ENCODE data around the gene PYM1.

Gene PYM1

DNA sequence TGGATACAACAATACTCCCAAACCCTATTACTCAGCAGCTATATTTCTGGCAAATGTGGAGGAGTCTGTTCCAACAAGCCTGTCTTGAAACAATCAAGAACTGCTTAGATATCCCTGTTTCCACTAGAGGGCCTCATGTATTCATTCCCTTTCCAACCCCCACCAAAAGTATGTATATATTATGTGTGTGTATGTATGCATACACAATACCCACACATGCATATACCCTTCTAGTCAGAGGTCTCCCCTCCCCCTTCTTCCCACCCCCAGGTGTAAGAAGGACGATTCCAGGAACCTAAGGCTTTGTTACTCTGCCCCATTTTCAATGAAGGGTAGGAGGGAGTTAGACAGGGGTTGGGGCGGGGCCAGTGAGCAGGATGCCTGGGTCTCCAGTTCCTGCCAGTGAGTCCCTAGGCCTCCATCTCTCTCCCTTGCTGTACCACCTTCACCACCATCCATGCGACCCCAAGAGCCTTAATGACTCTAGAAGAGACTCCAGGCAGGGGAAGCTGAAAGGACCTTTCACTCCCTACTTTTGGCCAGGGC lies 3.1 kb upstream of the PYM1 start, which contains the start of gene DGKA:
TSS of gene DGKA (plus strand) at position 392 of the 546 bp plus-strand sequence. CDS start 5,342 bp downstream, outside the sequence.
- ChIA-PET POLR2A (interaction anchor here (0.6 to 1.3 kb wide), 5 partner anchors 43 to 114 kb away, joined by 3 to 4 read pairs (median 3); partner anchors contain the start of genes DNAJC14, ORMDL2, RAB5B and SARNP), CTCF (interaction anchor here (0.6 to 2.0 kb wide), 6 partner anchors 9 to 193 kb away, joined by 3 to 10 read pairs (median 3); no protein-coding TSS in a partner anchor)
- TF ChIP-seq NFRKB (IDR thresholded peaks at IDR 0.05) (no peak), SP1 (IDR thresholded peaks at IDR 0.05) (no peak), FOXK2 (IDR thresholded peaks at IDR 0.05) (no peak), TARDBP (IDR thresholded peaks at IDR 0.05) (no peak), ZNF384 (IDR thresholded peaks at IDR 0.05) (no peak), BHLHE40 (IDR thresholded peaks at IDR 0.05; ENCODE audit: borderline replicate concordance) (no peak), L3MBTL2 (conservative IDR thresholded peaks at IDR 0.05) (no peak), FOXA1 (IDR thresholded peaks at IDR 0.05) (no peak), HDGF (IDR thresholded peaks at IDR 0.05; ENCODE audit: borderline replicate concordance) (no peak), CTBP1 (IDR thresholded peaks at IDR 0.05; ENCODE audit: borderline replicate concordance) (no peak), SUZ12 (IDR thresholded peaks at IDR 0.05) (no peak), ELF4 (IDR thresholded peaks at IDR 0.05) (no peak), ARNT (IDR thresholded peaks at IDR 0.05) (no peak)
- TF ChIP-seq, protein P1, sequence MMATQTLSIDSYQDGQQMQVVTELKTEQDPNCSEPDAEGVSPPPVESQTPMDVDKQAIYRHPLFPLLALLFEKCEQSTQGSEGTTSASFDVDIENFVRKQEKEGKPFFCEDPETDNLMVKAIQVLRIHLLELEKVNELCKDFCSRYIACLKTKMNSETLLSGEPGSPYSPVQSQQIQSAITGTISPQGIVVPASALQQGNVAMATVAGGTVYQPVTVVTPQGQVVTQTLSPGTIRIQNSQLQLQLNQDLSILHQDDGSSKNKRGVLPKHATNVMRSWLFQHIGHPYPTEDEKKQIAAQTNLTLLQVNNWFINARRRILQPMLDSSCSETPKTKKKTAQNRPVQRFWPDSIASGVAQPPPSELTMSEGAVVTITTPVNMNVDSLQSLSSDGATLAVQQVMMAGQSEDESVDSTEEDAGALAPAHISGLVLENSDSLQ (IDR thresholded peaks at IDR 0.05): no peak
- peak; percentile 52 for DNase-seq (ENCODE audit: extremely low spot score)

DNA sequence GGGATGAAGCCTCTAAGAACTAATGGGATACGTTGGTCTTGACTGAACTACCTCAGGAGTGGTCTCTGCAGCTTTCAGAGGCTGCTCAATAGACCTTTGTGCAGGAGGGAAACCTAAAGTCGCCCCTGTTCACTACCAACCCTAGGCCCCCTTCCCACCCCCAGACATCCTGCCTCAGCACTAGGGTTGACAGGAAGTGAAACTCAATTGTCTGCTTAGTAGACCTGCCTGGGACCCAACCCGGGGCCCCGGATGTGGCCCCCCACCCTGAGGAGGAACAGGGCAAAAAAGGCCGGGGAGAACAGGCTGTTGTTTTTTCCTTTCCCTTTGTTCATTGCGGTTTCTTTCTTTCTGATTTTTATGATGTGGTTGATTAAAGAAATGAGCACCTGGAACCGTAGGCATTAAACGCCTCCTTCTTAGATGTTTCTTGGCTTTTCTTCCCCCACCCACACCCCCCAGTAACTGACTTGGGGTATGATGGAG lies 1.7 kb upstream of the PYM1 start:
- CTCF ChIA-PET: interaction anchor here (2.0 kb wide), 1 partner anchor 10 kb away, joined by 10 read pairs; no protein-coding TSS in a partner anchor
- DNase-seq (ENCODE audit: extremely low spot score): no peak
- POLR2A ChIA-PET: interaction anchor here (1.3 kb wide), 1 partner anchor 44 kb away, joined by 4 read pairs; the partner anchor contains the start of gene RAB5B
- TF ChIP-seq CTBP1 (IDR thresholded peaks at IDR 0.05; ENCODE audit: borderline replicate concordance) (no peak), LEF1 (IDR thresholded peaks at IDR 0.05; ENCODE audit: borderline replicate concordance) (no peak), FOXM1 (IDR thresholded peaks at IDR 0.05; ENCODE audit: borderline replicate concordance) (no peak), HDGF (IDR thresholded peaks at IDR 0.05; ENCODE audit: borderline replicate concordance) (no peak), TARDBP (IDR thresholded peaks at IDR 0.05) (no peak), SUZ12 (IDR thresholded peaks at IDR 0.05) (no peak), ELF4 (IDR thresholded peaks at IDR 0.05) (no peak), SP1 (IDR thresholded peaks at IDR 0.05) (no peak), NFRKB (IDR thresholded peaks at IDR 0.05) (no peak), FOXA1 (IDR thresholded peaks at IDR 0.05) (no peak), FOXK2 (IDR thresholded peaks at IDR 0.05) (no peak), ZNF384 (IDR thresholded peaks at IDR 0.05) (no peak), BHLHE40 (IDR thresholded peaks at IDR 0.05; ENCODE audit: borderline replicate concordance) (no peak), ARNT (IDR thresholded peaks at IDR 0.05) (no peak), L3MBTL2 (conservative IDR thresholded peaks at IDR 0.05) (no peak)
- TF ChIP-seq, protein P1 (IDR thresholded peaks at IDR 0.05): no peak

DNA sequence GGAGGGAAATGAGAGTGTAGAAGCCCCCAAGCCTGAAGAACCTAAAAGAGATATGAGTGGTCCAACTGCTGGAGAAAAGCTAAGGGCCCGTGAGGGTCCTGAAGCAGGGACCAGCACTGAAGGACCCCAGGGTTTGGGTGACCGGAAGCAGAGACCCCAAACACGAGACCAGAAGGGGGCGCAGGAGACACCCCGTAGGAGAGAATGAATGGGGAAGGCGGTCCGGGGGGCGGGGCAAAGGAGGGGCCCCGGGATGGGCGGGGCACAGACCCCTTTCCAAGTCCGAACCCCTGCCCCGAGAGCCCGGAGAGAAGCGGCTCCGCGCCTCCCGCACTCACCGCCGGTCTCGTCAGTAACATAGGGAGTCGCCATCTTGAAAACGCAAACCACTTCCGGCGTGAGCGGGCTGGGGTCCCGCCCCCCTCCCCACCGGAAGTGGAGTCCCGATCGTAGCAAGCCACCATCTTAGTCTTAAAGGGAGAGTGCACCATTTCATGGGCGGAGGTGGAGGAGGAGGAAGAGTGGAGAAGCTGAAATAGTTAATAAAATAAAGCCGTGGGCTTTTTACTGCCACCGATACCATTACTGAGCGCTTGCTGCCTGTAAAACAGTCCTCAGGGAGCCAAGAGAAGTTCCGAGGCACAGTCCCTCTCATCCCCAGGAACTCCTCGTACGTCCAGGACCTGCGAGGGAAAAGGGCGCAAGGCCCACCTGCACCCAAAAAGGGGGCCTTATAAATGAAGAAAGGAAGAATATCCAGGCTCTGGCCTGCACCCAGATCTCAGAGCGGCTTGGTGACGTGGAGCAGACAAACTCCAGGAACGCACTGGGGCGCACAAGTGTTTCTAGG lies 731 bp downstream of the PYM1 start:
- TF ChIP-seq ELF4 (IDR thresholded peaks at IDR 0.05) (peak; percentile 39), CTBP1 (IDR thresholded peaks at IDR 0.05; ENCODE audit: borderline replicate concordance) (no peak), ZNF384 (IDR thresholded peaks at IDR 0.05) (no peak), FOXK2 (IDR thresholded peaks at IDR 0.05) (no peak), FOXM1 (IDR thresholded peaks at IDR 0.05; ENCODE audit: borderline replicate concordance) (no peak), L3MBTL2 (conservative IDR thresholded peaks at IDR 0.05) (0 out of 2 replicates have a peak, but pooled peaks have one; percentile 22), TARDBP (IDR thresholded peaks at IDR 0.05) (no peak), FOXA1 (IDR thresholded peaks at IDR 0.05) (no peak), BHLHE40 (IDR thresholded peaks at IDR 0.05; ENCODE audit: borderline replicate concordance) (no peak), ARNT (IDR thresholded peaks at IDR 0.05) (no peak)
- TF ChIP-seq, protein P1 (IDR thresholded peaks at IDR 0.05): no peak
- CTCF ChIA-PET: interaction anchor here (0.6 to 2.1 kb wide), 6 partner anchors 8 to 191 kb away, joined by 3 to 8 read pairs (median 3); partner anchors contain the start of genes ORMDL2, SARNP and ZC3H10
- peak; percentile 92 for DNase-seq (ENCODE audit: extremely low spot score)
- POLR2A ChIA-PET: interaction anchor here (1.0 to 5.0 kb wide), 17 partner anchors 9 to 189 kb away, joined by 3 to 59 read pairs (median 4); partner anchors contain the start of genes DNAJC14, ORMDL2, RAB5B and SARNP

DNA sequence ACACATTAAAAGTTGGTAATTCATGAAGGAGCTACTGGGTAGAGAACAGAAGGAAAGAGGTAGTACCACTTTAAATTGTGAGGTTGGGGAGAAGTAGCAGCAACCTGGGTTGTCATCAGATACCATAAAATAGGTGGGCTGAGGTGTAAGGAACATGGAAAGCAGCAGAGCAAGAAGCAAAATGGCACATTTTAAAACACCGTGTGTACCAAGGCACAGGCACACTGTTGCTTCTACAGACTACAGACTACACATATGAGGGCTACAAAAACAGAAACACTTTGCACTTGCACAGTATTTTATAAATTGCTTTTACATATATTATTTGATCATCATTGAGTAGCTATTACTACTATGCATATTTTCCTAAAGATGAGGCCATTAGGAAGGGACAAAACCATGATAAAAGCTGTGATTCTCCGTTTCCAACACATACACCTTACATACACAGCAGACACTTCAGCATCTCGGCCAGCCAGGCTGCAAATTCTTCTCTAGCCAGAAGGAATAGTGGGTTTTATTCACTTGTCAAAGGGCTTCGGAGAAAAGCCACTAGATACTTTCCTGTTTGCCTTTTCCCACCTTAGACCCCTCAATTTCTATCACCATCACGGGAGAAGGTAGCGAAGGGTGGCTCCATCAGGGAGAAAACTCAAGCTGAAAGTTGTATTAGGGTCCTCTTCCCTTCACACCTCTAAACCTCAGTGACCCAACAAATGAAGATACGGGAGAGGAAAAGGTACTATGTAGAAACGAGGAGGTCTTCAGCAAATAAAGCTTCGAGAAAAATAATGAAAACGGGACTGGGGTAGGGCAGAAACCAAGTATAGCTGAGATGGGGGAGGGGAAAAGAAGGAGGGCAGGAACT lies 1.6 kb downstream of the PYM1 start:
- TF ChIP-seq FOXK2 (IDR thresholded peaks at IDR 0.05) (no peak), SP1 (IDR thresholded peaks at IDR 0.05) (no peak), L3MBTL2 (conservative IDR thresholded peaks at IDR 0.05) (peak; percentile 65)
- CTCF ChIA-PET: interaction anchor here (0.6 to 2.1 kb wide), 6 partner anchors 8 to 189 kb away, joined by 3 to 8 read pairs (median 4); partner anchors contain the start of genes ORMDL2 and SARNP
- POLR2A ChIA-PET: interaction anchor here (1.2 to 5.0 kb wide), 12 partner anchors 10 to 188 kb away, joined by 3 to 59 read pairs (median 8); partner anchors contain the start of genes DNAJC14, ORMDL2, RAB5B and SARNP
- no peak for DNase-seq (ENCODE audit: extremely low spot score)

Measured in HEK293T (cell line).